GM21619 (cell line): ENCODE data around the gene PNPLA2.

Experiments used
- ATAC-seq: cut with Tn5 transposase; IDR thresholded peaks from one replicate; pipeline ENCODE4 v1.9.1; 2021; ENCODE audit not compliant: unreplicated experiment

PNPLA2 gene

DNA sequence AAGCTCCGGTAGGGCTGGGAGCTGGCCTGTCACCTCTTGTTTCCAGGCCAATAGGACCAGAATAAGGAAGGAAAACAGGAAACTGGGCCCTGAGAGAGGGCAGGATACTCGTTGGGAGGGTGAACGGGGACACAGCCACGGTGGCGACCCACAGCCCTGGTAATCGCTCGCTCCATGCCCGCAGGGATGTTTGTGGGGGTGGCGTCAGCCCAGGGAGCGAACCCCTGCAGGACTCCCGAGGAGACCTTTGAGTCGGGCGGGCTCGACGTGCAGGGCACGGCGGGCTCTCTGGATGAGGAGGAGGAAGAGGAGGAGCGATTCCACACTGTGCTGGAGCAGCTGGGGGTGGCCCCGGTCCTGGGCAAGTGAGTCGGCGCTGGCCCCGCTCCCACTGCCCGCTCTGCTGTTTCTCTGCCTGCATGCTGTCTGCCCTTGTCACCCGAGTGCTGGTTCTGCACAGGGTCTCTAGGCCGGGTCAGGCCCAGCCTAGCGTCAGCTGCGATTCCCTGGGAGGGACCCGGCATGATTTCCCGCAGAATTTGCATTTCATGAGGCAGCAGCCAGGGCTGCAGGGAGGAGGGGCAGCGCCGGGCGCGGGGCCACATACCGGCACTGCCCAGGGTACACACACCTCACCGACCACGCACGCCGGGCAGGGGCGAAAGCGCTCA is 10.6 kb downstream of the PNPLA2 start:
- ATAC-seq: no peak

DNA sequence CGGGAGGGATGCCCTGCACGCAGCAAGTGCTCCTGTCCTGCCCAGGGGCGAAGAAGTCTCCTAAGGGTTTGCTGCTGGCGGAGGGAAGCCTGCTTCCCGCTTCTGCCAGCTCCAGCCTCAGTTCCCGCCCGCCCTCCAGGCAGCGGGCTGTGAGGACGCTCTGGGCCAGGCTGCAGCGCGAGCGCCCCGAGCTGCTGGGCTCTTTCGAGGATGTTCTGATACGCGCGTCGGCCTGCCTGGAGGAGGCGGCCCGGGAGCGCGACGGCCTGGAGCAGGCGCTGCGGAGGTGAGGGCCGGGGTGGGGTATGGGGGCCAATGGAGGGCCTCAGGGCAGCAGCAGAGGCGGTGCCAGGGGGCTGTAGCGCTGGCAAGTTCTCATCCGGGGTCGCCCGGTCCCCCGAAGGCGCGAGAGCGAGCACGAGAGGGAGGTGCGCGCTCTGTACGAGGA is 11.2 kb downstream of the PNPLA2 start:
- no peak for ATAC-seq

DNA sequence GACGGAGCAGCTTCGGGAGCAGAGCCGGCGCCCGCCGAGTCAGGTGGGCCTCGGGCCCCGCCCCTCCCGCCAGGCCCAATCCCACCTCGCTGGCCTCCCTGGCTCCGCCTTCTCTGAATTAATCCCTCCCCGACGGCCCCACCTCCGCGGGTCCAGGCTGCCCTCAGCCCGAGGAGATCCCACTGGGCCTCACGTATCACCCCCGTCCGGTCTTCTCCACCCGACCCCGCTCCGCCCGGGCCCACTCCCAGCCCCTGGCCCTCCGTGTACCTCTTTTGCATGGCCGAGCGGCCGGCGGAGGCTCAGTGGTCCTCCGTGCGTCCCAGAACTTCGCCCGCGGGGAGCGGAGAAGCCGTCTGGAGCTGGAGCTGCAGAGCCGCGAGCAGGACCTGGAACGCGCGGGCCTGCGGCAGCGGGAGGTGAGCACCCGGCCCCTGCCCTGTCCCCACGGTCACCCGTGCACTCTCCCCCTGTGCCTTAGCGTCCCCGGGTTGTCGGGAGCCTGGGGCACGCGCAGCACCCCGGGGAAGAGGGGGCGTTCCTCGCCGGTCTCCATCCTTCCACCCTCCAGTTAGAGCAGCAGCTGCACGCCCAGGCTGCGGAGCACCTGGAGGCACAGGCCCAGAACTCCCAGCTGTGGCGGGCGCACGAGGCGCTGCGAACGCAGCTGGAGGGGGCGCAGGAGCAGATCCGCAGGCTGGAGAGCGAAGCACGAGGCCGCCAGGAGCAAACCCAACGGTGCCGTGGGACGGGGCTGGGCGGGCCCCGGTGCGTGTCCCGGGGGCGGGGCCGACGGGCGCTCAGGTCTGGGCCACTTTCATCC is 11.8 kb downstream of the PNPLA2 start:
- ATAC-seq: peak; percentile 30

DNA sequence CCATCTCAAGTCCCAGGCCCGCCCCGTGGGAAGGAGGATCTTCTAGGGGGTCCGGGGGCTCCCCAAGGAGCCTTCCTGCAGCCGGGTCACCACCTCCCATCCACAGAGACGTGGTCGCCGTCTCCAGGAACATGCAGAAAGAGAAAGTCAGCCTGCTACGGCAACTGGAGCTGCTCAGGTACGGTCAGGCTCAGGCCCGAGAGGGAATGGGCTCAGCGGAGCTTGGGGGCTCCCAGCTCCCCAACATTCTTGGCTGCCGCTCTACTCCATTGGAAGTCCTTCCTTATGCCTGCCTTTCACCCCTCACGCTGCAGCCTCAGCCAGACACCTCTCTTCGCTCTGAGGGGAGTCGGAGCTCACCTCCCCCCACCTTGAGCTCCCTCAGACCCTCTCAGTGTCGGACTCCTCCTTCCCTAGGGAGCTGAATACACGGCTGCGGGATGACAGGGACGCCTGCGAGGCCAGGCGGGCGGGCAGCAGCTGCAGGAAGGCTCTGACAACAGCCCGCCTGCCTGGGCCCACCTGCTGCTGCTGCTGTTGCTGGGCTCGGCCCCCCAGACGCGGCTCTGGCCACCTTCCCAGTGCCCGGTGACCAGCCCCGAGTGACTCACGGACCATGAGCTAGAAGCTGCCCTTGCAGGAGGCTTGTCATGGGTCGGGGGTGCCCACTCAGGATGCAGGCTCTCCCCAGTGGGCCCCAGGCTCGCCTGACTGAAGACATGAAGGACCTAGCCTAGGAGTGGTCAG is 12.6 kb downstream of the PNPLA2 start:
- no peak for ATAC-seq

DNA sequence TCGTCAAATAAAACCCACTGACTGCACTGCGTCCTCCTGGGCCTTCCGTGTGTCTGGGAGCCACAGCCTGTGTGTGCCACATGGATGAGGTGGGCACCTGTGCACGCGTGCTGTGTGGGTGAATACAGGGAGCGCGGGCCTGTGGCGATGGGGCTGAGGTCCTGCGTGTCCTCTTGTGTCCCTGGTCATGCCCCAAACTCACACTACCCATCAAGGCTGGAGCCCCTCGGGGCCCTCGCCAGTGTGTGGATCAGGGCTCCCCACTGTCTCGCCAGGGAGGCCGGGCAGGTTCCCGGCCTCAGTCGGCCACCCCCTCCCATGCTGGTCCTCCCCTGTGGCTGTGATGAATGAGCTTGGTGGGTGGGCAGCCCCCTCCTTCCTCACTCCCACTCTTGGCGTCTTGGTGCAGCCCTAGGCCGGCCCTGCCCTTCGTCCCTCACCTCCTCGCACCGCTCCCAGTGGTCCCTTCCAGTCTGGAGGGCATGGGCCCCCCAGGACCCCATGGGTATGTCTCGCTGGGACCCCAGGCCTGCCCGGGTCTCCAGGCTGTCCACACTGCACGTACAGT is 13.3 kb downstream of the PNPLA2 start:
- ATAC-seq: no peak

DNA sequence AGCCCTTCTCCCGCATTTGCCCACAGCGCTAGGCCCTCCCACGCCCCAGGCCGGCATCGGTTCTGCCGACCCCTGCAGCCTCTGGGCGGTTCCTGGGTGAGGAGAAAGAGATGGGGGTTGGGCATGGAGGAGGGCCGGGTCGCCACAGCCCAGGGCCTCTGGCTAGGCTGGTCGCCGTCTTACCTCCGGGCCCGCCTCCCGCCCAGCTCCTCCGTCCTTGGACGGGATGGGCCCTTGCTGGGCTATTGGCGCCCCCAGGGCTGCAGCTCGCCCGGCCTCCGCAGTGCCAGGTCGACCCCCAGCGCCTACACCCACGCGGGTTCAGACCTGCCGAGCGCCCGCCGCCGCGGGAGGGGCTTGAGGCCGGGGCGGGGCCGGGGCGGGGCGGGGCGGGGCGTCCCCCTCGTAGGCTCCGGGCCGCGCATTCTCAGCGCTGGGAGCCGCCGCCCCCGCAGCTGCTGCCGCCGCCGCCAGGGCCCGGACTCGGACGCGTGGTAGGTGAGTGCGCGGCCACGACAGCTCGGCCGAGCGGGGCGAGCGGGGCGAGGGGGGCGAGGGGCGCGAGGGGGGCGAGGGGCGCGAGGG is 13.9 kb downstream of the PNPLA2 start, which contains the start of gene CD151:
CD151 (plus strand) TSS at position 424 of the 585 bp plus-strand sequence. CDS start 3,118 bp downstream, outside the sequence.
- ATAC-seq: no peak

DNA sequence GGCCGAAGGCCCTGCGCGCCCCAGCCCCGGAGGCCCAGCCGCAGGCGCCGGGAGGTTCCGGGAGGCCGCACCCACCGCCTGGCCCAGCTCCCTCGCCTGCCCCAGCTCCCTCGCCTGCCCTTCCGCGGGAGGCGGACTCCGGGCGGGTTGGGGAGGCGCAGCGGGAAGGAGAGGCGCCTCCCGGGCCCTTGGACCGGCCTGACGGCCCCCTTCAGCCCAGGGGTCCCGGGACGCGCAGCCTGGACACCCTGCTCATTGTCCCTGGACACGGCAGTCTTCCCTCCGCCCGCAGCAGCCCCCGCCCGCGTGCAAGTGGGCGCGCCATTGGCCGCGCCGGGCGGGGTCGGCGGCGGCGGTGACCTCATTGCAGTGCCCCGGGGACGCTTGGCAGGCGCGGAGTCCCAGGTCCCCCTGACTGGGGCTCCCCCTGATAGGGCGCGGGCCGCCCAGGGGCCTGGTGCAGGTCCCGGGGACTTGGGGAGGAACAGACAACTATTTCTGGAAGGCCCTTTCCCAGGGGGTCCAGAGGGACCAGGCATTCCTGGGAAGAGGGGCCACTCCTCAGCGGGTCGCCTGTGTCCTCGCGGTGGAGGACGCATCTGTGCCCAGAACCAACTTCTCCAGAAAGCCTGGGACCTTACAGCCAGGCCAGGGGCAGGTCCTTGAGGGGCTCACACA is 14.5 kb downstream of the PNPLA2 start:
- no peak for ATAC-seq

DNA sequence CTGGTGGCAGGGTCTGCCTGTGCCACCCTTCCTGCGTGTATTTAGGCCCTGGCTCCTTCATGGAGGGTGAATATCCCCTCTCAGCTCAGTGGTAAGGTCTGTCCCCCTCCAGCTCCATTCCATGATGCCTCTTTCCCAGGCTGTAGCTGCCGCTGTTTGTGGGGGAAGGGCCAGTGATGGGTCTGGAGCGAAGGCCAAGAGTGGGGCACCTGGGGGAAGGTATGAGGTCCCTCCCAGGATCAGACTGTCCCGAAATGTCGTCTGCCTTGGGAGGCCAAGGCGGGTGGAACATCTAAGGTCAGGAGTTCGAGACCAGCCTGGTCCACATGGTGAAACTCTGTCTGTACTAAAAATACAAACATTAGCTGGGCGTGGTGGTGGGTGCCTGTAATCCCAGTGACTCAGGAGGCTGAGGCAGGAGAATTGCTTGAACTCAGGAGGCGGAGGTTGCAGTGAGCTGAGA is 15.2 kb downstream of the PNPLA2 start:
- ATAC-seq: no peak

DNA sequence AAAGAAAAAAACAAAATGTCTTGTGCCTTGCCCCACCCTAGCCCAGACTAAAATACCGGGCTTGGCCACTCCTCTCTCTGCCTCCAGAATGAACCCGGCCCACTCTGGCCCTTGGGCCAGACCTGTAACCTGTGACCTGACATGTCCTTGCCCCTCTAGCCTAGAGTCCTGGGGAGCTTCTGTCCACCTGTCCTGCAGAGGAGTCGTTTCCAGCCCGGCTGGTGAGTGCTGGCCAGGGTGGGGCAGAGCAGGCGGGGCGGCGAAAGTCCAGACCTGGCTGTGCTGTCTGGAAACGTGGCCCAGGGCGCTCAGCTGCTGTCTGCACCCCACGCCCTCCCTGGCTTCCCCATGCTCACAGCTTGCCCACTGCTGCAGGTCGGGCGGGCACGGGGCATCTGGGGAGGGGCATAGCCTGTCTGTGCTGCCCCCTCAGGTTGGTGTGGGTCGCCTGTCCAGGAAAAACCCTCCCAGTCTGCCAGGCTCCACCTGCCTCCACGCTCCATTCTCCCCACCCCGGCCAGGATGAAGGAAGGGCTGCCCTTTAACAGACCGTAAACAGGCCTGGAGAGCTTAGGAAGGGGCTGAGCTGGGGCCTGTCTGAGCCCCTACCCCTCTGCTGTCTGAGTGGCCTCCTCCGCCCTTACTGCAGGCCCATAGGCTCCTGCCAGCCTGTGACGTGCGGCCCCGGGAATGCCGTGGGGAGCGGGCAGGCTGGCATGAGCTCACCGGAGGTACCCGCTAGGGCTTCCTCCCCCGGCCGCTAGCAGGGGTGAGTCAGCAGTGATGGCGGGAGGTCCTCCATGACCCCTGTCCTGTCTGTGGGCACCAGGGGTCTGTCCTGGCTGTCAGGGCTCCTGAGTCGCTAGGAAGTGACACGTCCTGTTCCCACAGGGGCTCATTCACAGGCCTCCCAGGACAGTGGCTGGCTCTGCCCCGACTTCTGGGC is 15.9 kb downstream of the PNPLA2 start:
- no peak for ATAC-seq

DNA sequence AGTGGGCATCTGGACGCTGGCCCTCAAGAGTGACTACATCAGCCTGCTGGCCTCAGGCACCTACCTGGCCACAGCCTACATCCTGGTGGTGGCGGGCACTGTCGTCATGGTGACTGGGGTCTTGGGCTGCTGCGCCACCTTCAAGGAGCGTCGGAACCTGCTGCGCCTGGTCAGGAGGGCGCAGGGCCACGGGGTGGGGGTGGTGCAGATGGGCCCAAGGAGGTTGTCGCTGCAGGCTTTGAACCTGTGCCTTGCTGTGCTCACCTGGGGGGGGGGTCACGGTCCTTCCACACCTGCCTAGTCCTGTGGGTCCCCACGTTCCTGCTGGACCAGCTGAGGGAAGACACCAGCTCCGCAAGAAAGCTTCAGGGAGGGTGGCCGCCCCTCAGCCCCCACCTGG is 17.6 kb downstream of the PNPLA2 start:
- no peak for ATAC-seq

DNA sequence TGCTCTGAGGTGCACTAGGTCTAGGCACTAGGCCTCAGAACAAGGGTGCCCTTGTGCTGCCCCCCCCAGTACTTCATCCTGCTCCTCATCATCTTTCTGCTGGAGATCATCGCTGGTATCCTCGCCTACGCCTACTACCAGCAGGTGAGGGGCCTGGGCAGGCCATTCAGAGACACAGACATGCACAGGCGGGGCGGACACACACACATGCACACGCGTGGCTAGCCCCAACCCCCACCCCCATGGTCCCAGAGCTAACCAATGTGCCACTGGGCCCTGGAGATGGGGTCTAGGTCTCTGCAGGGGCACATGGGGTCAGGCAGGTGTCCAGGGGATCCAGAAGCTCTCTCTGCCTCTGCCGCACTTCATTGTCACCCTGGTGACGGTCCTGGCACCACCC is 18.0 kb downstream of the PNPLA2 start:
- no peak for ATAC-seq

DNA sequence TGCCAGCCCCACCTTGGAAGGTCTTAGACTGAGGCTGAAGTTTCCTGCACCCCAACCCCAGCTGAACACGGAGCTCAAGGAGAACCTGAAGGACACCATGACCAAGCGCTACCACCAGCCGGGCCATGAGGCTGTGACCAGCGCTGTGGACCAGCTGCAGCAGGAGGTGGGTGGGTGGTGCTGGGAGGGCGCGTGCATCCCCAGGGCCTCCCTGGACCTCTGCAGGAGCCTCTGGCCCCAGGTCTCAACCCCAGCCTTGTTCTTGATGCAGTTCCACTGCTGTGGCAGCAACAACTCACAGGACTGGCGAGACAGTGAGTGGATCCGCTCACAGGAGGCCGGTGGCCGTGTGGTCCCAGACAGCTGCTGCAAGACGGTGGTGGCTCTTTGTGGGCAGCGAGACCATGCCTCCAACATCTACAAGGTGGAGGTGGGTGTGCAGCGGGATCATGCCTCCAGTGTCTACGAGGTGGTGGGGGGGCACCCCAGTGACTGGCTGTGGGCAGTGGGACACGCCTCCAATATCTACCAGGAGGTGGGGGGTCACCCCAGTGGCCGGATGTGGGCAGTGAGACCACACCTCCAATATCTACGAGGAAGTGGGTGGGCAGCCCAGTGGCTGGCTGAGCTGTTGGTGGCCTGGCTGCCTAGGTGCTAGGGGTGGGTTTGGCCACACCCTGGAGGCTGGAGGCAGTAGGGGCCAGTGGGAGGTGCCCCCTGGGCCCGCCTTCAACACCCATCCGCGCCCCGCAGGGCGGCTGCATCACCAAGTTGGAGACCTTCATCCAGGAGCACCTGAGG is 18.7 kb downstream of the PNPLA2 start:
- no peak for ATAC-seq

DNA sequence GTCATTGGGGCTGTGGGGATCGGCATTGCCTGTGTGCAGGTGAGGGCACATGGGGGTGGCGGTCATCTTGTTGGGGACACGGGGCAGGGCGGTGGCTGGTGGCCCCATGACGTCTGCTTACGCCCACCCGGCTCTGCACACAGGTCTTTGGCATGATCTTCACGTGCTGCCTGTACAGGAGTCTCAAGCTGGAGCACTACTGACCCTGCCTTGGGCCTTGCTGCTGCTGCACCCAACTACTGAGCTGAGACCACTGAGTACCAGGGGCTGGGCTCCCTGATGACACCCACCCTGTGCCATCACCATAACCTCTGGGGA is 19.2 kb downstream of the PNPLA2 start:
- no peak for ATAC-seq

DNA sequence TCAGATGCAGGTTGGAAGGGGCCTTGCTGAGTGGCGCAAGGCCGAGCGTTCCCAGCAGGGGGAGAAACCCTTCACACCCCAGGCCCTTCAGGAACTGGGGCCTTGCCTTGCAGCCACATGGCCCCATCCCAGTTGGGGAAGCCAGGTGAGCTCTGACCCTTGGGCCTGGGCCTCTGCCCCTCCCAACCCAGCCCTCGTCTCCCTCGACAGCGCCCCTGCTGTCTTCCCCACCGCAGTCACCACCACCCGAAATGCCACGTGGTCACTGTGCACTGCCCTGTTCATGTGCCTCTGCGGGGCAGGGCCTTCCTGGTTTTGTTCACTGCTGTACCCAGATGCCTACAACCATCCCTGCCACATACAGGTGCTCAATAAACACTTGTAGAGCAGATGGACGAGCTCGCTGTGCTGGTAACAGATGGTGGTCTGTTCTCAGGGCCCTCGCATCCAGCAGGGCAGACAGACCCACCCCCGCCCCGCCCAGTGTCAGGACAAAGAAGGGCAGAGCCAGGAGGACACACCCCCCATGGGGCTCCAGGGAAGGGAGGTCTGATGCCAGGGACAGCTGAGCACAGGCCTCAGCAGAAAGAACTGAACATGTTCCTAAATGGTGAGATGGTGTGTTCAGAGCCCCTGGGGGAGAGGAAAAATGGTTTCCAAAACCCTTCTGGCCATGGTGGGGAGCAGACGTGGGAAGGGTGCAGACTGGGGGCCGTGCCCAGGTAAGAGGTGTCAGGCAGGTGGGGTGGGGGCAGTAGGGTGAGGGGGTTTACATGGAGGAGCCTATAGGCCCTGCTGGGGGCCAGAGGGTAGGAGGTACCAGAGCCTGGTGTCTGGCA is 19.9 kb downstream of the PNPLA2 start:
- no peak for ATAC-seq

DNA sequence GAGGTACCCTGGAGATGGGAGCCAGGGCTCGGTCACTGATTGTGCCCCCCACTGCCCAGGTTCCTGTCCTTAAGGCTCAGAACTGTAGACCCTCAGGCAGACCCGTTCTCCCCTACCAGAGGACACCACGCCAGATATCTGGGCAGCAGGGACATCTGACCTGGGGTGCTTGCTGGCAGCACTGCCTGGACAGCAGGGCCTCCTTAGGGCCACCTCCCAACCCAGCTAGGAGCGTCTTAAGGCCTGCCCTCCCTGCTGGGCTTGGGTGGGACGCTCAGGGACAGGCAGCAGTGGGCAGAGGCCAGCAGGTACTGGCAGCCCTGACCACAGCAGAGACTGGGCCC is 20.5 kb downstream of the PNPLA2 start:
- ATAC-seq: no peak

DNA sequence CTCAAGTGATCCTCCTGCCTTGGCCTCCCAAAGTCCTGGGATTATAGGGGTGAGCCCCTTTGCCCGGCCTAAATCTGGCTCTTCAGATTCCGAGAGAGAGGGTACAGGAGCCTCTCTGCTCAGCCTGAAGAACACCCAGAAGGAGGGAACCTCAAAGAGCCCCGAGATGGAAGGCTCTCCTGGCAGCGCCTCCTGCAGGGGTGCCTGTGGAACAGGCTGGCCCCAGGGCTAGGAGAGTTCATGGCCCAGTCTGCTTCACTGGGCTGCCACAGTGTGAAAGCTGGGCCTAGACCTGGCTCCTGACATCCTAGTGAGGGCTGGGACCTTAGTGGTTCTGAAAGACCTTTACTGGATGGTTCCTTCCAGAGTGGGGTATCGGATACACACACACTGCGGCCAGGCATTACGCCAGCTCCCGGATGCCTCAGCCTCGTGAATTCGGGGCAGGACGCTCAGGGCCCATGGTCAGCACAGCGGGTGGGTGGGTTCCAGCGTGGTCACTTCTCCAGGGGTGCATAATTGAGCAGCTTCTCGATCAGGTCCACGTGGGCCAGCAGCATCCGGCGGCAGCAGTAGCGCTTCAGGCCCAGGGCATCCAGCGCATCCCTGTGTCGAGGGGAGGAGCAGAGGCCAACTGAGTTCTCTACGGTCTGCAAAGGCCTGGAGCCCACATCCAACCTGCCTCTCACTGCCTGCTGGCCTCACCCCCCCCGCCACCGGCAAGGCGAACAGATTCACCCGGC is 21.3 kb downstream of the PNPLA2 start:
- no peak for ATAC-seq

DNA sequence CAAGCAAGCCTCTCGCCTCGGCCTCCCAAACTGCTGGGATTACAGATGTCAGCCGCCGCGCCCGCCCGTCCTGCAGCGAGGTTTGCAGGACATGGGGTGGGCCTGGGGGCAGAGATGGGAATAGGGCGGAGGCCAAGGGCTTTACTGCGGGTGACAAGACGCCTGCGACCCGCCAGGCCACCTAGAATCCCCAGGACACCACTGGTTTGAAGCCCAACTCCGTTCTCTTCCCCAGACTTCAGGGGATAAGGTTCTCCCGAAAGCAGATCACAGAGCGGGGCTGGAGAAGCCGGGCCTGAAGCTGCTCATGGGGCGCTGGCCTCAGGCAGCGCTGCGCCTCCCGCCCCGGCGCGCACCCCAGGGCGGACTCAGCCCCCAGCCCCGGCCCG is 23.3 kb downstream of the PNPLA2 start:
- ATAC-seq: no peak
